GM23338 (cell line): ENCODE measurements around the gene KCTD14. TPM values are rescaled to one million over a fixed set of nuclear protein-coding genes. Genes with fewer than 3 reads are reported as not detected.

ENCODE experiments used
- ATAC-seq: fragments of 200-7000 bp; cut with Tn5 transposase; 3 replicates; pipeline ENCODE4 v1.9.1; 2020
- DNase-seq: peaks from one replicate; pipeline ENCODE4 v3.0.0-alpha.2; 2015; ENCODE audit warnings: low spot score
- H2AFZ ChIP-seq: fragments of 200-600 bp; sonication (generic); 2 replicates; pipeline ENCODE4 v1.8.0; 2016; ENCODE audit warnings: antibody characterized with exemption, mild to moderate bottlenecking, moderate library complexity
- H3F3A ChIP-seq: fragments of 200-600 bp; sonication (generic); replicated peaks from 2 replicates; pipeline ENCODE4 v1.8.0; 2017; ENCODE audit warnings: antibody characterized with exemption, mixed run types, low read depth
- H3K27ac ChIP-seq: fragments of 200-600 bp; sonication (generic); 2 replicates; pipeline ENCODE4 v1.6.1; 2016; ENCODE audit warnings: low read depth
- H3K27me3 ChIP-seq: fragments of 200-600 bp; sonication (generic); 2 replicates; pipeline ENCODE4 v1.8.0; 2016; ENCODE audit warnings: mild to moderate bottlenecking, mixed run types, moderate library complexity; ENCODE audit not compliant: insufficient read depth
- H3K36me3 ChIP-seq: fragments of 200-600 bp; sonication (generic); 2 replicates; pipeline ENCODE4 v1.8.0; 2016; ENCODE audit warnings: mild to moderate bottlenecking; ENCODE audit not compliant: insufficient read depth
- H3K4me1 ChIP-seq: fragments of 200-600 bp; sonication (generic); 2 replicates; pipeline ENCODE4 v1.8.0; 2016; ENCODE audit warnings: mild to moderate bottlenecking, moderate library complexity; ENCODE audit not compliant: insufficient read depth
- H3K4me2 ChIP-seq: fragments of 200-600 bp; sonication (generic); 2 replicates; pipeline ENCODE4 v1.7.1; 2017; ENCODE audit warnings: mixed run types
- H3K4me3 ChIP-seq: fragments of 200-600 bp; sonication (generic); 2 replicates; pipeline ENCODE4 v1.6.1; 2016; ENCODE audit warnings: mixed run types
- H3K79me2 ChIP-seq: fragments of 200-600 bp; sonication (generic); replicated peaks from 2 replicates; pipeline ENCODE4 v1.8.0; 2017; ENCODE audit warnings: mild to moderate bottlenecking; ENCODE audit not compliant: insufficient read depth
- H3K9me2 ChIP-seq: fragments of 200-600 bp; sonication (generic); 2 replicates; pipeline ENCODE4 v1.8.0; 2017; ENCODE audit not compliant: insufficient read depth
- H4K20me1 ChIP-seq: fragments of 200-600 bp; sonication (generic); replicated peaks from 2 replicates; pipeline ENCODE4 v1.8.0; 2017; ENCODE audit warnings: mild to moderate bottlenecking; ENCODE audit not compliant: insufficient read depth
- H3K27ac Mint-ChIP-seq: 2 replicates; pipeline ENCODE4 v1.8.0; 2020; ENCODE audit warnings: inconsistent platforms, mild to moderate bottlenecking, moderate library complexity, mixed read lengths
- H3K27me3 Mint-ChIP-seq: 3 replicates; pipeline ENCODE4 v1.8.0; 2022; ENCODE audit warnings: low read depth, mild to moderate bottlenecking, moderate library complexity, mixed read lengths, inconsistent platforms; ENCODE audit not compliant: insufficient read depth, poor library complexity
- H3K36me3 Mint-ChIP-seq: 3 replicates; pipeline ENCODE4 v1.8.0; 2021; ENCODE audit warnings: low read depth, mild to moderate bottlenecking, inconsistent platforms, moderate library complexity, mixed read lengths
- H3K4me1 Mint-ChIP-seq: 3 replicates; pipeline ENCODE4 v1.8.0; 2020; ENCODE audit warnings: mild to moderate bottlenecking, inconsistent platforms, mixed read lengths
- H3K4me3 Mint-ChIP-seq: 3 replicates; pipeline ENCODE4 v1.8.0; 2021; ENCODE audit warnings: moderate library complexity, mild to moderate bottlenecking, inconsistent platforms, mixed read lengths
- H3K9me3 Mint-ChIP-seq: 3 replicates; pipeline ENCODE4 v1.8.0; 2020; ENCODE audit warnings: moderate library complexity, mild to moderate bottlenecking, inconsistent platforms, mixed read lengths
- CREB1 ChIP-seq: fragments of 250-450 bp; sonication (Bioruptor Pico); IDR thresholded peaks from 2 replicates; pipeline ENCODE4 v1.5.0; 2020; ENCODE audit warnings: low read depth, mild to moderate bottlenecking, moderate library complexity
- CTCF ChIP-seq, 2 experiments: fragments of 200-600 bp in 1 of 2; sonication (generic) in 1 of 2; conservative IDR thresholded peaks; 2 replicates each; pipeline versions ENCODE4 v1.5.1 to v1.6.1; 2016 to 2017; ENCODE audit warnings: antibody characterized with exemption in 2 of 2, low read depth in 2 of 2, mild to moderate bottlenecking in 2 of 2, moderate library complexity in 1 of 2
- ETS1 ChIP-seq: IDR thresholded peaks from 2 replicates; pipeline ENCODE4 v1.6.1; 2016; ENCODE audit warnings: antibody characterized with exemption
- EZH2 ChIP-seq: fragments of 200-600 bp; sonication (generic); IDR thresholded peaks from one replicate; pipeline ENCODE4 v1.8.0; 2017; ENCODE audit warnings: antibody characterized with exemption, mild to moderate bottlenecking, low read depth; ENCODE audit not compliant: unreplicated experiment
- NANOG ChIP-seq: IDR thresholded peaks from 2 replicates; pipeline ENCODE4 v1.6.1; 2016; ENCODE audit warnings: antibody characterized with exemption, borderline replicate concordance
- REST ChIP-seq: IDR thresholded peaks from one replicate; pipeline ENCODE4 v1.6.1; 2018; ENCODE audit warnings: antibody characterized with exemption; ENCODE audit not compliant: unreplicated experiment
- ZNF114 ChIP-seq: fragments of 250-450 bp; sonication (Bioruptor Pico); IDR thresholded peaks from 2 replicates; pipeline ENCODE4 v1.5.0; 2020; ENCODE audit warnings: mild to moderate bottlenecking, moderate library complexity
- ZNF331 ChIP-seq: fragments of 250-450 bp; sonication (Bioruptor Pico); IDR thresholded peaks from 2 replicates; pipeline ENCODE4 v1.5.0; 2020; ENCODE audit warnings: low read depth, mild to moderate bottlenecking, moderate library complexity
- ZNF462 ChIP-seq: fragments of 250-450 bp; sonication (Bioruptor Pico); IDR thresholded peaks from 2 replicates; pipeline ENCODE4 v1.5.0; 2020; ENCODE audit warnings: mild to moderate bottlenecking, moderate library complexity
- polyA plus RNA-seq: library from polyadenylated mRNA; unstranded; fragments of >200 nt; fragmentation: Nextera tagmentation; extraction: Ambion mirVana; gene quantifications from 2 replicates; pipeline ENCODE4 v1.2.1, GENCODE V29; 2016
- total RNA-seq: library from RNA; depleted of rRNA; stranded (reverse); fragments of >200 nt; shearing (Covaris generic); gene quantifications from 2 replicates; pipeline ENCODE4 v1.2.3, GENCODE V29; 2014

Gene KCTD14
- total and polyA plus RNA-seq, 2 experiments from 2014 or later: 5.9 to 19.1 TPM

- no peak for TF ChIP-seq ETS1
- no peak for TF ChIP-seq CTCF (conservative IDR thresholded peaks at IDR 0.05; ENCODE audit: low read depth in 2 of 2)
- no peak for TF ChIP-seq EZH2
- TF ChIP-seq CREB1 (CRISPR knock-in tag): no peak
These were observed 21.6 kb upstream of the KCTD14 start (continued) for GRCh38 chr11:78044706-78045105.

- peaks cover 22% of the 10 kb centered on the region for H3K4me1 Mint-ChIP-seq
- H3F3A ChIP-seq: 0 out of 2 replicates have a peak, but pooled peaks cover 4% of the 10 kb centered on the region
- H3K9me2 ChIP-seq: peaks cover 6% of the 10 kb centered on the region; the same call in 1 of the 2 replicates
- peaks cover 8% of the 10 kb centered on the region for H3K27me3 Mint-ChIP-seq
- H3K4me1 ChIP-seq: peaks cover 6% of the 10 kb centered on the region
- peak overlapping the region; percentile 81; the same call in 1 of the 2 replicates for H2AFZ ChIP-seq
- no peak overlapping the region for H3K27ac ChIP-seq
- H3K4me3 ChIP-seq: no peak overlapping the region
- H3K4me3 Mint-ChIP-seq: no peak overlapping the region
- H3K27ac Mint-ChIP-seq: no peak overlapping the region
- H3K27me3 ChIP-seq: no peaks in the 10 kb centered on the region
- DNase-seq: no peak
- no peak overlapping the region for H3K4me2 ChIP-seq
- H3K36me3 ChIP-seq: no peaks in the 10 kb centered on the region
- H3K36me3 Mint-ChIP-seq: no peaks in the 10 kb centered on the region
- H4K20me1 ChIP-seq: no peaks in the 10 kb centered on the region
- no peak for ATAC-seq
- no peaks in the 10 kb centered on the region for H3K9me3 Mint-ChIP-seq
- H3K79me2 ChIP-seq: no peaks in the 10 kb centered on the region
- TF ChIP-seq REST (no peak), CTCF (conservative IDR thresholded peaks at IDR 0.05; ENCODE audit: low read depth in 2 of 2) (no peak), ZNF331 (CRISPR knock-in tag) (no peak), ZNF462 (CRISPR knock-in tag) (no peak), ZNF114 (no peak), NANOG (no peak), EZH2 (no peak)
These were observed 18.9 kb upstream of the KCTD14 start for GRCh38 chr11:78041843-78042440.
